GM12801 (cell line): ENCODE measurements around the gene EFTUD2.

Source experiments
- CTCF ChIP-seq: IDR thresholded peaks from one replicate; pipeline ENCODE4 v1.5.1; 2011; ENCODE audit warnings: control low read depth; ENCODE audit not compliant: insufficient read length; ENCODE audit errors: extremely low read depth

The EFTUD2 gene

DNA sequence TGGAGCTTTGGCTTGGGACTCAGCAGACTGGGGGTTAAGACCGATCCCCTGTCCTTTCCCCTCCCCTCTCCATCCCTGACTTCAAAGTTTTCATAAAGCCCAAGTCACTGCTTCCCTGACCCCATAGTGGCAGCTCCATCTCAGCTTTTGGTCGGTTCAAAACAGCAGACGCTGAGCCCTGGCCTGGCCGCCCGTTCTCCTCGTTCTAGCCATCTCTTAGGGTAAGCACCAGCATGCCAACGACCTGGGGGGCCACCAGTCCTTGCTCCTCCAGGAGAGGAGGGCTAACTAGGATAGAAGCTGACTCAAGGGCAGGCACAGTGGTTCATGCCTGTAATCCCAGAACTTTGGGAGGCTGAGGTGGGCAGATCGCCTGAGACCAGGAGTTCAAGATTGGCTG lies 53.0 kb downstream of the EFTUD2 start:
- TF ChIP-seq CTCF: no peak

GRCh38 chr17:44844390-44844830 lies 54.8 kb downstream of the EFTUD2 start:
- TF ChIP-seq CTCF: no peak

DNA sequence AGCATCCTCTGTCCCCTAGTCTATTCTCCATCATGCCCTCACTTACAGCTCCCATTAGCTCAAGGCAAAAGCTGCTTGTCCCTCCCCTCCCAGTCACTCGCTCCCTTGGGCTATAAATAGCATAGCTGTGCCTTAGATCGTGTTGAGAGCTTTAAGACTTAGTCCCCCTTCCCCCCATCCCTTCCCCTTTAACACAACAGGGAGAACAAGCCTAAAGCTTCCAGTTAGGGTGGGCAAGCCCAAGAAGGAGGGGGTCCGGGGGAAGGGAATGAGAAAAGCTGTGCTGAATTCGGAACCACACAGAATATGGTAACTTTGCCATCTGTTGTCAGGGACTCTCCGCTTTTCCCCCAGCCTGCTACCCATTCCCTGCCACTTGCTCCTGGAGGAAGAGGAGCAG lies 56.5 kb downstream of the EFTUD2 start:
- no peak for TF ChIP-seq CTCF

- TF ChIP-seq CTCF: no peak
These were observed 58.3 kb downstream of the EFTUD2 start for GRCh38 chr17:44840936-44841335.

GRCh38 chr17:44840274-44840673 lies 59.0 kb downstream of the EFTUD2 start:
- no peak for TF ChIP-seq CTCF

GRCh38 chr17:44837196-44837595 lies 62.0 kb downstream of the EFTUD2 start:
- TF ChIP-seq CTCF: no peak

GRCh38 chr17:44832805-44833204 lies 66.4 kb downstream of the EFTUD2 start:
- TF ChIP-seq CTCF: no peak

DNA sequence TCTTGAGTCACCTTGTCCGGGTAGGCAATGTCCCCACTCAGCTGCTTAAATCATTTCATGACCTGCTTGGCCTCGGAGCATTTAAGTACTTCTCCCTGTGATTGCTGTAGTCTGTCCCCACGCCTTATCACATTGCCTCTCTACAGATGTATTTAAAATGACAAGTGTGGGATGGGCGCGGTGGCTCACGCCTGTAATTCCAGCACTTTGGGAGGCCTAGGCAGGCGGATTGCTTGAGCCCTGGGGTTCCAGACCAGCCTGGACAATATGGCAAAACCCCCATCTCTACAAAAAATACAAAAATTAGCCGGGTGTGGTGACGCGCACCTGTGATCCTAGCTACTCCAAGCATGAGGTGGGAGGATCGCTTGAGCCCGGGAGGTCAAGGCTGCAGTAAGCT lies 67.9 kb downstream of the EFTUD2 start:
- no peak for TF ChIP-seq CTCF
